Esophagus squamous epithelium (tissue), 4 donors: ENCODE data around the gene CD302.

Experiments
- CTCF ChIP-seq, 6 experiments: fragments of 450-650 bp in 4 of 6; fragments of 200-600 bp in 2 of 6; sonication (generic) in 2 of 6; IDR thresholded peaks; one replicate each; pipeline ENCODE4 v1.5.1; 2016 to 2019; ENCODE audit warnings: antibody characterized with exemption in 6 of 6, mild to moderate bottlenecking in 4 of 6, moderate library complexity in 4 of 6
- POLR2A ChIP-seq, 4 donors: fragments of 450-650 bp; IDR thresholded peaks; one replicate each; pipeline ENCODE4 v1.6.1; 2017; ENCODE audit warnings: antibody characterized with exemption in 4 of 4, mild to moderate bottlenecking in 4 of 4, moderate library complexity in 3 of 4

- no peak for TF ChIP-seq CTCF (IDR thresholded peaks at IDR 0.05)
- no peak for TF ChIP-seq POLR2A (IDR thresholded peaks at IDR 0.05)
Measured at GRCh38 chr2:159832858-159833257, 34.9 kb upstream of the CD302 start.
